ENCODE results near the gene PTGS1.

- TF ChIP-seq NR3C1 (IDR thresholded peaks at IDR 0.05), result no peak
- TF ChIP-seq CTCF (IDR thresholded peaks at IDR 0.05), result no peak
- TF ChIP-seq ZSCAN20 (CRISPR knock-in tag; IDR thresholded peaks at IDR 0.05), result no peak
- TF ChIP-seq NPAS2 (CRISPR knock-in tag; IDR thresholded peaks at IDR 0.05; ENCODE audit: borderline replicate concordance), result no peak
- no peak for TF ChIP-seq RAD21 (conservative IDR thresholded peaks at IDR 0.05 in 1 of 2, IDR thresholded peaks at IDR 0.05 in 1 of 2)
- no peak for TF ChIP-seq SREBF2 (IDR thresholded peaks at IDR 0.05)
- TF ChIP-seq SMC3 (IDR thresholded peaks at IDR 0.05), result no peak
- no peak for TF ChIP-seq PBX3 (IDR thresholded peaks at IDR 0.05)
Observed at GRCh38 chr9:122393284-122393983, 22.6 kb downstream of the PTGS1 start.
